Vagina (tissue), 2 donors: ENCODE data around the gene KIAA1755.

Source experiments
- CTCF ChIP-seq, 3 experiments: fragments of 450-650 bp in 2 of 3; fragments of 200-600 bp in 1 of 3; sonication (generic) in 1 of 3; IDR thresholded peaks; one replicate each; pipeline ENCODE4 v1.5.1; 2017 to 2019; ENCODE audit warnings: antibody characterized with exemption in 3 of 3, mild to moderate bottlenecking in 2 of 3, moderate library complexity in 2 of 3
- POLR2AphosphoS5 ChIP-seq, 2 donors: sonication (generic); formaldehyde crosslinking; IDR thresholded peaks; one replicate each; pipeline ENCODE4 v1.9.0; 2017; ENCODE audit warnings: antibody characterized with exemption in 2 of 2, mild to moderate bottlenecking in 2 of 2, low read depth in 1 of 2; ENCODE audit not compliant: insufficient read depth in 1 of 2

DNA sequence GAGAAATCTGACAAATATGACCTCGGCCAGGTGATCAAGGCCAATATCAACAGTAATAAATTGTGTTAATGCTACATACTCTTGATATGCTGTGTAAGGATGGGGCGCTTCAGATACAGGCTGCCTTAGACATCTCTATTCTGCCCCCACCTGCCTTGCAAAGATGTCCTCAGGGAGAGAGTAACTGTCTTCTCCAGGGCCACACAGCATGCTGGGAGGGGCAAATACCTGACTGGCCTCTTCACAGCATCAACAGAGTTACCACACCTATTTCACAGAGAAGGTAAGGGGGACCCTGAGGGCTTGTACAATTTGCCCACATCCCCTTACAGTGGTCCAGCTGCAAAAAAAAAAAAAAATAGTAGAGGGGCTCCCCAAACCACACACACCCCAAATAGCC, 17.2 kb upstream of the KIAA1755 start:
- TF ChIP-seq POLR2AphosphoS5 (IDR thresholded peaks at IDR 0.05; ENCODE audit: insufficient read depth in 1 of 2, low read depth in 1 of 2): no peak
- TF ChIP-seq CTCF (IDR thresholded peaks at IDR 0.05): no peak
